ENCODE measurements around the gene TMUB2. TPM values are rescaled to one million over a fixed set of nuclear protein-coding genes. Genes with fewer than 3 reads are reported as not detected.

The TMUB2 gene
- total and polyA plus RNA-seq, 2 of the 13 experiments (the other 11 are each of a cell fraction or from before 2014, with no cell fraction given), result 26.9 to 50.8 TPM

DNA sequence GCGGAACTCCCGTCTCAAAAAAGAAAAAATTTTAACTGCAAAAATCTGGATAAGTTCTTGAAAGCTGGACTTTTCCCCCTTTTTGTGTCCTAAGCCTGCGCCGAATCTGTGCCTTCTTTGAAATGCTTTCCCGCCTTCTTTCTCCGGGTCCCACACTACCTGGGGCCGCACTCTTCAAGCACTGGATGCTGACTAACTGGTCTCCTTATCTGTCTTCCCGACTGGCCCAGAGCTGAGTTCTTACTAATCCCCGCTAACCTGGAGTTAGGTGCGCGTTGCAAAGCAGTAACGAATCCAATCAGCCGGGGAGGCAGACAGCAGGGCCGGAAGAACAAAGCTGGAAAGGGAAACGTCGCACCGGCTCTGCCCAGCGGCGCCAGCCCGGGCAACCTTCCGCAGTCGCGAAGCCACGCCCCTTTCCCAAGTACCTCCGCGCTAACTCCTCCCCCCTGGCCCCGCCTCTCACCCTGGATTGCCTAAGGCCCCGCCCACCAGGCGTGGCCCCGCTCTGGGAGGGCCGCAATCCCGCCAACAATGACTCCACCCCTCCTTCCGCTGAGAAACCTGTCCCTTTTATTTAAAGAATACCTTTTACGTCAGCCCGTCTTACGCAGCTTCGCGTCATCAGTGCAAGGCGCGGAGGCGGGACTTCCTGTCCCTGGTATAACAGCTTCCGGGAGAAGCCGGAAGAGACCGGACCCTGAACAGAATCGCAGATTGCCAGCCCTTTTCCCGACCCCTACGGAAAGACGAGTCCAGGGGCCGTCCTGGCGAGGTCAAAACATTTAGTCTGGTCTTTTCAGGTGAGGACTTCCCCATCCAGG is at the start of gene TMUB2 (continued):
- TF ChIP-seq, protein P1, sequence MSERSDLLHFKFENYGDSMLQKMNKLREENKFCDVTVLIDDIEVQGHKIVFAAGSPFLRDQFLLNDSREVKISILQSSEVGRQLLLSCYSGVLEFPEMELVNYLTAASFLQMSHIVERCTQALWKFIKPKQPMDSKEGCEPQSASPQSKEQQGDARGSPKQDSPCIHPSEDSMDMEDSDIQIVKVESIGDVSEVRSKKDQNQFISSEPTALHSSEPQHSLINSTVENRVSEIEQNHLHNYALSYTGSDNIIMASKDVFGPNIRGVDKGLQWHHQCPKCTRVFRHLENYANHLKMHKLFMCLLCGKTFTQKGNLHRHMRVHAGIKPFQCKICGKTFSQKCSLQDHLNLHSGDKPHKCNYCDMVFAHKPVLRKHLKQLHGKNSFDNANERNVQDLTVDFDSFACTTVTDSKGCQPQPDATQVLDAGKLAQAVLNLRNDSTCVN (CRISPR knock-in tag; IDR thresholded peaks at IDR 0.05; ENCODE audit: borderline replicate concordance), result peak; percentile 33; the same call in 1 of the 2 replicates
- TF ChIP-seq ZNF274 (CRISPR knock-in tag; IDR thresholded peaks at IDR 0.05) (peak; percentile 25; the same call in 1 of the 2 replicates), SETDB1 (CRISPR knock-in tag; IDR thresholded peaks at IDR 0.05; ENCODE audit: borderline replicate concordance) (no peak), ZMAT3 (CRISPR knock-in tag; conservative IDR thresholded peaks at IDR 0.05) (0 out of 2 replicates have a peak, but pooled peaks have one; percentile 76), ZNF572 (CRISPR knock-in tag; IDR thresholded peaks at IDR 0.05) (0 out of 2 replicates have a peak, but pooled peaks have one; percentile 79), HNRNPL (IDR thresholded peaks at IDR 0.05; ENCODE audit: low read depth, low read length) (peak; percentile 62; the same call in 1 of the 2 replicates), HOXD1 (CRISPR knock-in tag; IDR thresholded peaks at IDR 0.05) (0 out of 2 replicates have a peak, but pooled peaks have one; percentile 73), ZBTB1 (CRISPR knock-in tag; IDR thresholded peaks at IDR 0.05; ENCODE audit: borderline replicate concordance) (no peak), ZBTB20 (CRISPR knock-in tag; IDR thresholded peaks at IDR 0.05; ENCODE audit: borderline replicate concordance, low read depth) (no peak), POLR2AphosphoS5 (IDR thresholded peaks at IDR 0.05; ENCODE audit: low read depth, low read length) (peak; percentile 94), THYN1 (CRISPR knock-in tag; IDR thresholded peaks at IDR 0.05; ENCODE audit: borderline replicate concordance, low read depth) (no peak), CEBPB (IDR thresholded peaks at IDR 0.05; ENCODE audit: borderline replicate concordance, low read depth, low read length) (peak; percentile 93), ZSCAN21 (CRISPR knock-in tag; IDR thresholded peaks at IDR 0.05; ENCODE audit: borderline replicate concordance) (0 out of 2 replicates have a peak, but pooled peaks have one; percentile 62), SMAD1 (CRISPR knock-in tag; IDR thresholded peaks at IDR 0.05; ENCODE audit: borderline replicate concordance, low read depth) (peak; percentile 80; the same call in 1 of the 2 replicates), PAX8 (CRISPR knock-in tag; IDR thresholded peaks at IDR 0.05; ENCODE audit: borderline replicate concordance) (peak; percentile 67; the same call in 1 of the 2 replicates), PHF5A (CRISPR knock-in tag; IDR thresholded peaks at IDR 0.05; ENCODE audit: low read depth, unreplicated experiment) (peak; percentile 35), ZNF615 (CRISPR knock-in tag; IDR thresholded peaks at IDR 0.05; ENCODE audit: borderline replicate concordance) (peak; percentile 86; the same call in 1 of the 2 replicates), ZNF501 (CRISPR knock-in tag; IDR thresholded peaks at IDR 0.05) (peak; percentile 81), ATF6 (CRISPR knock-in tag; conservative IDR thresholded peaks at IDR 0.05) (0 out of 2 replicates have a peak, but pooled peaks have one; percentile 35)
- TF ChIP-seq, protein P2, sequence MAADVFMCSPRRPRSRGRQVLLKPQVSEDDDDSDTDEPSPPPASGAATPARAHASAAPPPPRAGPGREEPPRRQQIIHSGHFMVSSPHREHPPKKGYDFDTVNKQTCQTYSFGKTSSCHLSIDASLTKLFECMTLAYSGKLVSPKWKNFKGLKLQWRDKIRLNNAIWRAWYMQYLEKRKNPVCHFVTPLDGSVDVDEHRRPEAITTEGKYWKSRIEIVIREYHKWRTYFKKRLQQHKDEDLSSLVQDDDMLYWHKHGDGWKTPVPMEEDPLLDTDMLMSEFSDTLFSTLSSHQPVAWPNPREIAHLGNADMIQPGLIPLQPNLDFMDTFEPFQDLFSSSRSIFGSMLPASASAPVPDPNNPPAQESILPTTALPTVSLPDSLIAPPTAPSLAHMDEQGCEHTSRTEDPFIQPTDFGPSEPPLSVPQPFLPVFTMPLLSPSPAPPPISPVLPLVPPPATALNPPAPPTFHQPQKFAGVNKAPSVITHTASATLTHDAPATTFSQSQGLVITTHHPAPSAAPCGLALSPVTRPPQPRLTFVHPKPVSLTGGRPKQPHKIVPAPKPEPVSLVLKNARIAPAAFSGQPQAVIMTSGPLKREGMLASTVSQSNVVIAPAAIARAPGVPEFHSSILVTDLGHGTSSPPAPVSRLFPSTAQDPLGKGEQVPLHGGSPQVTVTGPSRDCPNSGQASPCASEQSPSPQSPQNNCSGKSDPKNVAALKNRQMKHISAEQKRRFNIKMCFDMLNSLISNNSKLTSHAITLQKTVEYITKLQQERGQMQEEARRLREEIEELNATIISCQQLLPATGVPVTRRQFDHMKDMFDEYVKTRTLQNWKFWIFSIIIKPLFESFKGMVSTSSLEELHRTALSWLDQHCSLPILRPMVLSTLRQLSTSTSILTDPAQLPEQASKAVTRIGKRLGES (CRISPR knock-in tag; IDR thresholded peaks at IDR 0.05; ENCODE audit: borderline replicate concordance), result peak; percentile 47; the same call in 1 of the 2 replicates
- TF ChIP-seq, protein P3, sequence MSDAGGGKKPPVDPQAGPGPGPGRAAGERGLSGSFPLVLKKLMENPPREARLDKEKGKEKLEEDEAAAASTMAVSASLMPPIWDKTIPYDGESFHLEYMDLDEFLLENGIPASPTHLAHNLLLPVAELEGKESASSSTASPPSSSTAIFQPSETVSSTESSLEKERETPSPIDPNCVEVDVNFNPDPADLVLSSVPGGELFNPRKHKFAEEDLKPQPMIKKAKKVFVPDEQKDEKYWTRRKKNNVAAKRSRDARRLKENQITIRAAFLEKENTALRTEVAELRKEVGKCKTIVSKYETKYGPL (CRISPR knock-in tag; IDR thresholded peaks at IDR 0.05), result peak; percentile 46; the same call in 1 of the 2 replicates

All from HepG2 (cell line).